Endothelial cell of hepatic sinusoid (primary cell): Measurements from ENCODE around the gene AMPD2.

ENCODE experiments used
- in situ Hi-C: cut with HindIII; loops from 2 replicates; pipeline ENCODE4 v1.10.0; 2017; ENCODE audit warnings: low sequenced_read_pairs

Gene AMPD2

GRCh38 chr1:109619576-109620400 is at the start of gene AMPD2, which contains the start of gene GNAT2:
TSS of gene AMPD2 (plus strand) at chr1:109619837. CDS start at chr1:109621176, 1,339 bp downstream.
TSS of gene GNAT2 (minus strand) at chr1:109619616. CDS start at chr1:109612870, 6,746 bp downstream.
- in situ Hi-C loops: no loop called here

GRCh38 chr1:109570414-109570813 is 49.2 kb upstream of the AMPD2 start:
- in situ Hi-C loops: no loop called here

GRCh38 chr1:109573785-109574184 is 45.9 kb upstream of the AMPD2 start:
- in situ Hi-C loops: no loop called here

GRCh38 chr1:109578947-109579443 is 40.6 kb upstream of the AMPD2 start:
- in situ Hi-C loops: no loop called here

GRCh38 chr1:109579491-109579890 is 40.1 kb upstream of the AMPD2 start:
- in situ Hi-C loops: no loop called here

- in situ Hi-C loops: no loop called here
Measured at GRCh38 chr1:109582021-109582420, 37.6 kb upstream of the AMPD2 start.

GRCh38 chr1:109584766-109585165 is 34.9 kb upstream of the AMPD2 start:
- in situ Hi-C loops: no loop called here

GRCh38 chr1:109586055-109586454 is 33.6 kb upstream of the AMPD2 start:
- in situ Hi-C loops: no loop called here

- in situ Hi-C loops: no loop called here
Measured at GRCh38 chr1:109589177-109589576, 30.5 kb upstream of the AMPD2 start.

GRCh38 chr1:109589679-109590078 is 30.0 kb upstream of the AMPD2 start:
- in situ Hi-C loops: no loop called here

GRCh38 chr1:109592916-109593315 is 26.7 kb upstream of the AMPD2 start:
- in situ Hi-C loops: no loop called here

- in situ Hi-C loops: no loop called here
Measured at GRCh38 chr1:109595531-109595930, 24.1 kb upstream of the AMPD2 start.

- in situ Hi-C loops: no loop called here
Measured at GRCh38 chr1:109598156-109598555, 21.5 kb upstream of the AMPD2 start.

- in situ Hi-C loops: no loop called here
Measured at GRCh38 chr1:109598655-109599054, 21.0 kb upstream of the AMPD2 start.

GRCh38 chr1:109603229-109603628 is 16.4 kb upstream of the AMPD2 start:
- in situ Hi-C loops: no loop called here

- in situ Hi-C loops: no loop called here
Measured at GRCh38 chr1:109605381-109605780, 14.3 kb upstream of the AMPD2 start.

GRCh38 chr1:109609881-109610280 is 9.8 kb upstream of the AMPD2 start:
- in situ Hi-C loops: no loop called here

- in situ Hi-C loops: no loop called here
Measured at GRCh38 chr1:109610609-109611307, 8.9 kb upstream of the AMPD2 start.

- in situ Hi-C loops: no loop called here
Measured at GRCh38 chr1:109611308-109611990, 8.2 kb upstream of the AMPD2 start.

- in situ Hi-C loops: no loop called here
Measured at GRCh38 chr1:109613361-109614147, 6.1 kb upstream of the AMPD2 start.

GRCh38 chr1:109615879-109616278 is 3.8 kb upstream of the AMPD2 start:
- in situ Hi-C loops: no loop called here
